BJ (cell line): ENCODE results near the gene FBXO3. TPM values are rescaled to one million over a fixed set of nuclear protein-coding genes. Genes with fewer than 3 reads are reported as not detected.

Experiments used
- CTCF ChIA-PET: fragments of 350-600 bp; formaldehyde crosslinking; extraction: SDS; loops from one replicate; lab custom pipeline; 2021; ENCODE audit warnings: antibody characterized with exemption, inconsistent platforms; lab: Yijun Ruan, JAX
- POLR2A ChIA-PET: fragments of 300-600 bp; sonication (Branson Sonifier 250); formaldehyde crosslinking; extraction: SDS; loops from one replicate; lab custom pipeline; 2021; ENCODE audit warnings: antibody characterized with exemption; lab: Charles Lee
- DNase-seq: peaks from one replicate; pipeline ENCODE4 v3.0.0-alpha.2; 2011; ENCODE audit warnings: low read depth
- H3K27me3 ChIP-seq: 2 replicates; pipeline ENCODE4 v1.6.0; 2011; ENCODE audit warnings: low read length; ENCODE audit not compliant: control insufficient read depth, insufficient read depth
- H3K36me3 ChIP-seq: 2 replicates; pipeline ENCODE4 v1.5.1; 2011; ENCODE audit warnings: low read length; ENCODE audit not compliant: control insufficient read depth, insufficient read depth
- H3K4me3 ChIP-seq: 2 replicates; pipeline ENCODE4 v1.5.1; 2011; ENCODE audit warnings: low read depth, mild to moderate bottlenecking, control low read depth, low read length
- CTCF ChIP-seq: IDR thresholded peaks from 2 replicates; pipeline ENCODE4 v1.5.1; 2011; ENCODE audit warnings: low read depth, mild to moderate bottlenecking, control low read depth, inconsistent platforms, low read length, moderate library complexity; ENCODE audit not compliant: insufficient read depth
- polyA plus RNA-seq: library from polyadenylated mRNA; depleted of rRNA; stranded (reverse); fragments of >200 nt; gene quantifications from 2 replicates; pipeline ENCODE4 v1.2.3, GENCODE V29; 2011

The FBXO3 gene
- polyA plus RNA-seq, 1 experiment: 22.8 TPM

- ChIA-PET CTCF (interaction anchor here (0.7 to 0.9 kb wide), 5 partner anchors 10 to 1412 kb away, joined by 3 to 5 read pairs (median 4); no protein-coding TSS in a partner anchor), POLR2A (no interaction called here)
- no peak for DNase-seq
- no peaks in the 10 kb centered on the region; the same call in 1 of the 2 replicates for H3K36me3 ChIP-seq
- no peak for TF ChIP-seq CTCF
- H3K27me3 ChIP-seq: no peaks in the 10 kb centered on the region
- peak overlapping the region; percentile 85 for H3K4me3 ChIP-seq
Measured at GRCh38 chr11:33735271-33736147, 38.8 kb downstream of the FBXO3 start.

GRCh38 chr11:33734441-33735270, 39.7 kb downstream of the FBXO3 start:
- no peak for DNase-seq
- POLR2A ChIA-PET: interaction anchor here (0.7 kb wide), 1 partner anchor 322 kb away, joined by 5 read pairs; no protein-coding TSS in a partner anchor
- Histone ChIP-seq H3K36me3 (no peaks in the 10 kb centered on the region; the same call in 1 of the 2 replicates), H3K4me3 (peak overlapping the region; percentile 85), H3K27me3 (no peaks in the 10 kb centered on the region)
- no peak for TF ChIP-seq CTCF
- CTCF ChIA-PET: interaction anchor here (0.7 to 1.5 kb wide), 3 partner anchors 8 to 35 kb away, joined by 3 to 6 read pairs (median 4); no protein-coding TSS in a partner anchor

- no peak for TF ChIP-seq CTCF
- DNase-seq: no peak
- Histone ChIP-seq H3K36me3 (no peaks in the 10 kb centered on the region; the same call in 1 of the 2 replicates), H3K4me3 (peak overlapping the region; percentile 85), H3K27me3 (no peaks in the 10 kb centered on the region)
- CTCF ChIA-PET: interaction anchor here (0.7 to 1.5 kb wide), 4 partner anchors 9 to 164 kb away, joined by 3 to 6 read pairs (median 4); no protein-coding TSS in a partner anchor
- POLR2A ChIA-PET: no interaction called here
Measured at GRCh38 chr11:33733980-33734379, 40.3 kb downstream of the FBXO3 start.

GRCh38 chr11:33731723-33732531, 42.4 kb downstream of the FBXO3 start:
- ChIA-PET POLR2A (no interaction called here), CTCF (interaction anchor here (0.8 kb wide), 1 partner anchor 16 kb away, joined by 4 read pairs; no protein-coding TSS in a partner anchor)
- Histone ChIP-seq H3K27me3 (no peaks in the 10 kb centered on the region), H3K4me3 (no peak overlapping the region), H3K36me3 (no peaks in the 10 kb centered on the region; the same call in 1 of the 2 replicates)
- no peak for DNase-seq
- no peak for TF ChIP-seq CTCF
